Left ventricle myocardium inferior (tissue), 1 donor: ENCODE measurements around the gene UBXN11. TPM values are rescaled to one million over a fixed set of nuclear protein-coding genes. Genes with fewer than 3 reads are reported as not detected.

Source experiments
- DNase-seq: peaks from one replicate; pipeline ENCODE4 v3.0.0-alpha.2; 2020
- H3K27ac ChIP-seq: fragments of 200-600 bp; replicated peaks from 2 replicates; pipeline ENCODE4 v1.8.0; 2021
- H3K27me3 ChIP-seq: fragments of 200-600 bp; 2 replicates; pipeline ENCODE4 v1.8.0; 2021; ENCODE audit warnings: low read depth
- H3K36me3 ChIP-seq: fragments of 200-600 bp; 2 replicates; pipeline ENCODE4 v1.8.0; 2021
- H3K4me1 ChIP-seq: fragments of 200-600 bp; 2 replicates; pipeline ENCODE4 v1.8.0; 2021
- H3K4me3 ChIP-seq: fragments of 200-600 bp; 2 replicates; pipeline ENCODE4 v1.8.0; 2021; ENCODE audit warnings: mild to moderate bottlenecking, moderate library complexity
- H3K9me3 ChIP-seq: fragments of 200-600 bp; replicated peaks from 2 replicates; pipeline ENCODE4 v1.8.0; 2021
- intact Hi-C: fragments of 100-400 bp; cut with micrococcal nuclease; formaldehyde crosslinking; loops from one replicate; pipeline ENCODE4 v1.11.0; 2022
- total RNA-seq: library from RNA; stranded (reverse); fragmentation: NEBNext Ultra II Directional; extraction: Animal tissue kit (Norgen Biotek cat#: 25700); gene quantifications from one replicate; pipeline ENCODE4 v1.2.1, GENCODE V29; 2021
- TF ChIP-seq, protein P1 (sequence below): fragments of 200-600 bp; IDR thresholded peaks from 2 replicates; pipeline ENCODE4 v1.8.0; 2021; ENCODE audit warnings: antibody characterized with exemption, mild to moderate bottlenecking, borderline replicate concordance
- donor health status: DM: no; HTN: yes; CAD: no; lungs with severe emphysema.

Gene UBXN11
- total RNA-seq, 1 donor from 2014 or later = 11.6 TPM

GRCh38 chr1:26277261-26277661, 29.2 kb downstream of the UBXN11 start:
- Histone ChIP-seq H3K27ac (peak overlapping the region; percentile 98), H3K4me3 (no peak overlapping the region), H3K9me3 (no peaks in the 10 kb centered on the region), H3K36me3 (peaks cover 47% of the 10 kb centered on the region), H3K27me3 (no peaks in the 10 kb centered on the region), H3K4me1 (peaks cover 81% of the 10 kb centered on the region)
- no peak for DNase-seq
- intact Hi-C loops = loop anchor here (5.0 kb wide), 1 partner anchor 45 kb away; no protein-coding TSS in a partner anchor
- TF ChIP-seq, protein P1, sequence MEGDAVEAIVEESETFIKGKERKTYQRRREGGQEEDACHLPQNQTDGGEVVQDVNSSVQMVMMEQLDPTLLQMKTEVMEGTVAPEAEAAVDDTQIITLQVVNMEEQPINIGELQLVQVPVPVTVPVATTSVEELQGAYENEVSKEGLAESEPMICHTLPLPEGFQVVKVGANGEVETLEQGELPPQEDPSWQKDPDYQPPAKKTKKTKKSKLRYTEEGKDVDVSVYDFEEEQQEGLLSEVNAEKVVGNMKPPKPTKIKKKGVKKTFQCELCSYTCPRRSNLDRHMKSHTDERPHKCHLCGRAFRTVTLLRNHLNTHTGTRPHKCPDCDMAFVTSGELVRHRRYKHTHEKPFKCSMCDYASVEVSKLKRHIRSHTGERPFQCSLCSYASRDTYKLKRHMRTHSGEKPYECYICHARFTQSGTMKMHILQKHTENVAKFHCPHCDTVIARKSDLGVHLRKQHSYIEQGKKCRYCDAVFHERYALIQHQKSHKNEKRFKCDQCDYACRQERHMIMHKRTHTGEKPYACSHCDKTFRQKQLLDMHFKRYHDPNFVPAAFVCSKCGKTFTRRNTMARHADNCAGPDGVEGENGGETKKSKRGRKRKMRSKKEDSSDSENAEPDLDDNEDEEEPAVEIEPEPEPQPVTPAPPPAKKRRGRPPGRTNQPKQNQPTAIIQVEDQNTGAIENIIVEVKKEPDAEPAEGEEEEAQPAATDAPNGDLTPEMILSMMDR = no peak

GRCh38 chr1:26276432-26276838, 30.0 kb downstream of the UBXN11 start:
- Histone ChIP-seq H3K4me1 (peaks cover 75% of the 10 kb centered on the region), H3K36me3 (peaks cover 52% of the 10 kb centered on the region), H3K9me3 (no peaks in the 10 kb centered on the region), H3K27ac (peak overlapping the region; percentile 98), H3K27me3 (no peaks in the 10 kb centered on the region), H3K4me3 (no peak overlapping the region)
- TF ChIP-seq, protein P1 = no peak
- DNase-seq = no peak
- intact Hi-C loops = loop anchor here (5.0 kb wide), 1 partner anchor 46 kb away; no protein-coding TSS in a partner anchor

DNA sequence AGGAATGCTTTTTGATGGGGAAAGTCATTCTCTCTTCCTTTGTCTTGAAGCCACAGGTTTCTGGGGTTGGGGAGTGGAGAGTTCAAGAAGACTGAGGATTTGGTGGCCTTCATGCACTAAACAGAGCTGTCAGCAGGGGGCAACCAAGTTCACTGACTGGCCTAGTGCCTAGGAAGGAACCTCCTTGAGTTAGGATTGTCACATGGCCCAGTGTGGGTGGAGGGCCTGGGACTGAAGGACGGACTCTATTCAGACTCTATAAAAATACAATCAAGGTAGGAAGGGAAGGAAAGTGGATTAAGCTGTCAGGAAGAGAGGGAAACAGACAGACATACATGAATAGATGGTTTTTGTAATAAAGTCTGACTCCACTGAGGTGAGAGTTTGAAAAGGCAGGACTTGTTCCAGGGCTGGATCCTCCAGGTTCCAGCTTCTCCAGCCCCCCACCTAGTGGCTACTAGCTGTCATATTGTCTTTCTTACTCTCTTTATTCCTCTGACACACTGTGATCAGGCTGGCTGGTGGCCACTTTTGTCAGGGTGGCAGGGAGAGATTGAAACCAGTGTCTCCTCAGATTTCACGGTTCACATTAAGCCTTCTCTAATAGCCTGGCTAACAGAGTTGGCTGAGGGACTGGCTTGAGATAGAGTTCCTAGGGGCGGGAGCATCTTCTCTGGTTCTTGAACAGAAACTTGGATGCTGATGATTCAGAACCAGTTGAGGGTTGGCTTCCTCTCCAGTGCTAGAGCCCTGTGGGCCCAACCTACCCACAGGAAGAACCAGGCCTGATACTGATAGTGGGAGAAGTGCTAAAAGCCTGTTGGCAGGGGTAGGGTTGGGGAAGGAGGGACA, 30.6 kb downstream of the UBXN11 start:
- Histone ChIP-seq H3K36me3 (peaks cover 52% of the 10 kb centered on the region), H3K4me1 (peaks cover 68% of the 10 kb centered on the region), H3K4me3 (peak overlapping the region; percentile 12), H3K27me3 (no peaks in the 10 kb centered on the region), H3K27ac (peak overlapping the region; percentile 98), H3K9me3 (no peaks in the 10 kb centered on the region)
- DNase-seq = peak; percentile 81
- TF ChIP-seq, protein P1 = peak; percentile 89
- intact Hi-C loops = loop anchor here (5.0 kb wide), 1 partner anchor 46 kb away; no protein-coding TSS in a partner anchor

GRCh38 chr1:26274801-26275425, 31.5 kb downstream of the UBXN11 start:
- DNase-seq = no peak
- Histone ChIP-seq H3K27me3 (no peaks in the 10 kb centered on the region), H3K9me3 (no peaks in the 10 kb centered on the region), H3K4me3 (no peak overlapping the region), H3K36me3 (peaks cover 61% of the 10 kb centered on the region), H3K4me1 (peaks cover 62% of the 10 kb centered on the region), H3K27ac (peak overlapping the region; percentile 98)
- intact Hi-C loops = loop anchor here (5.0 kb wide), 1 partner anchor 47 kb away; no protein-coding TSS in a partner anchor
- TF ChIP-seq, protein P1 = no peak

GRCh38 chr1:26269198-26269550, 37.3 kb downstream of the UBXN11 start:
- no peaks in the 10 kb centered on the region for H3K27me3 ChIP-seq
- H3K9me3 ChIP-seq = peaks cover 6% of the 10 kb centered on the region
- TF ChIP-seq, protein P1 = no peak
- DNase-seq = no peak
- intact Hi-C loops = no loop called here
- peaks cover 13% of the 10 kb centered on the region for H3K4me1 ChIP-seq
- H3K27ac ChIP-seq = no peak overlapping the region
- H3K4me3 ChIP-seq = no peak overlapping the region
- H3K36me3 ChIP-seq = peaks cover 87% of the 10 kb centered on the region
